Measurements from ENCODE around the gene OR4K13. TPM values are rescaled to one million over a fixed set of nuclear protein-coding genes. Genes with fewer than 3 reads are reported as not detected.

The OR4K13 gene, protein sequence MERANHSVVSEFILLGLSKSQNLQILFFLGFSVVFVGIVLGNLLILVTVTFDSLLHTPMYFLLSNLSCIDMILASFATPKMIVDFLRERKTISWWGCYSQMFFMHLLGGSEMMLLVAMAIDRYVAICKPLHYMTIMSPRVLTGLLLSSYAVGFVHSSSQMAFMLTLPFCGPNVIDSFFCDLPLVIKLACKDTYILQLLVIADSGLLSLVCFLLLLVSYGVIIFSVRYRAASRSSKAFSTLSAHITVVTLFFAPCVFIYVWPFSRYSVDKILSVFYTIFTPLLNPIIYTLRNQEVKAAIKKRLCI
- under 1 TPM in 2 of 10 donors, not detected in 8; 0.03 to 0.04 TPM for polyA plus RNA-seq (ENCODE audit: insufficient read length in 10 of 10)
- long read RNA-seq, donor 1 = 0 reads
- long read RNA-seq, donor 2 = 0 reads
- long read RNA-seq, donor 3 = 0 reads
- long read RNA-seq, donor 4 = 0 reads
- long read RNA-seq, donor 5 = 0 reads
- long read RNA-seq, donor 6 = 0 reads
- long read RNA-seq, donor 7 = 0 reads
- long read RNA-seq, donor 8 = 0 reads
- long read RNA-seq, donor 9 = 0 reads

- no peak for DNase-seq
These were observed at the start of gene OR4K13 for GRCh38 chr14:20035938-20036337. Gene OR4K13 (minus strand): TSS chr14:20036038. CDS start chr14:20034758, 1,280 bp downstream.

DNA sequence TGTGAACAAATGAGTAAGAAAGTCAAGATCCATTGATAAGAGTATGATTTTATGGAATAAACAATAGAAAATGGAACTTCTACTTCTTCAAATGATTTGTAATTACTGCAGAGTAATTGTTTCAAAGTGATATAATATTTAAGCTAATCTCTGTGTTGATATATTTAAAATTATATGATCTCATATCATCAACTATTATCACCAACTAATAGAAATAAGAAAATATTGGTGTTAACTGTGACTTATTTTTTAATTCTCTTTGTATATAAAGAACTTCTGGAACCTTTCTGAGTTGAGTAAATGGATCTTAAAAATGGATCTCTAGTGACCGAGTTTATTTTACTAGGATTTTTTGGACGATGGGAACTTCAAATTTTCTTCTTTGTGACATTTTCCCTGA is 23.9 kb upstream of the OR4K13 start, which contains the start of gene OR4L1:
OR4L1 (plus strand) TSS at position 301 of the 400 bp plus-strand sequence; CDS start at position 301, 0 bp downstream.
- DNase-seq = no peak

- no peak for DNase-seq
These were observed 12.4 kb upstream of the OR4K13 start for GRCh38 chr14:20048202-20048601.

DNA sequence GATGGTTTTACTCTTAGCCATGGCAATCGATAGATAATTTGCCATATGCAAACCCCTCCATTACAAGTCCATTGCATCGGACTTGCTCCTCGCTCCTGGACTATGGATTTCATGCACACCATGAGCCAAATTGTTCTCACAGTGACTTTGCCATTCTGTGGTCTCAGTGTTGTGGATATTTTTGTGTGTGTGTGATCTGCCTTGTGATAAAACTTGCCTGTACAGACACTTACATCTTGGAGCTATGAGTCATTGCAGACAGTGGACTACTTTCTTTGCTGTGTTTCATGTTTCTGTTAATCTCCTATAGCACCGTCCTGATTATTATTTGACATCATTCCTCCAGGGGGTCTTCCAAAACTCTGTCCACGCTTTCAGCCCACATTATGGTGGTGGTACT is 8.4 kb upstream of the OR4K13 start:
- DNase-seq = no peak

DNA sequence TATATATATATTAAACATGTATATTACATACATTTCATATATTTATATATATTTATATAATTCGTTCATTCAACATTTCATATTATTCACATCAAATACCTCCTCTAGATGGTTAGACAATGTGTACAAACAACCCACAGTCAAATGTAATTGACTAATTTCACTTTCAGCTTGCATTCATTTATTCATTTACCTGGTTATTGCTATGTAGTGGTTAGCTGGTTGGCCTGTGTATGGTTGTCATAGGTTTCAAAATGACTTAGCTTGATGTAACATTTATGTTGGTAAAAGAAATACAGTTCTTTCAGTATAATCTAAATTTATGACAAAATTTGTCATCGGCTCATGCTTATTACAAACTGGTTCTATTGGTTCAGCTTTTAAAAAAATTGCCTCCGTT is 389 bp downstream of the OR4K13 start:
- no peak for DNase-seq

GRCh38 chr14:20031058-20031457 is 4.8 kb downstream of the OR4K13 start:
- DNase-seq = no peak

- DNase-seq = no peak
These were observed 16.5 kb downstream of the OR4K13 start, which contains the start of gene OR4K14 for GRCh38 chr14:20019257-20019865. Gene OR4K14 (minus strand): TSS chr14:20019307. CDS start chr14:20015193, 4,114 bp downstream.

GRCh38 chr14:20008156-20008555 is 27.7 kb downstream of the OR4K13 start:
- DNase-seq = no peak

DNA sequence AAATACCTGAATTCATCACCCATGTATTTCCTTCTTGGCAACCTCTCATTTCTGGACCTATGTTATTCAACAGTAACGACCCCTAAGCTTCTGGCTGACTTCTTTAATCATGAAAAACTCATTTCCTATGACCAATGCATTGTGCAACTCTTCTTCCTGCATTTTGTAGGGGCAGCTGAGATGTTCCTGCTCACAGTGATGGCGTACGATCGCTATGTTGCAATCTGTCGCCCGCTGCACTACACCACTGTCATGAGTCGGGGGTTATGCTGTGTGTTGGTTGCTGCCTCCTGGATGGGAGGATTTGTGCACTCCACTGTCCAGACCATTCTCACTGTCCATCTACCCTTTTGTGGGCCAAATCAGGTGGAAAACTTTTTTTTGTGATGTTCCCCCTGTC is 33.5 kb downstream of the OR4K13 start:
- no peak for DNase-seq

- no peak for DNase-seq
These were observed 34.0 kb downstream of the OR4K13 start, which contains the start of gene OR4Q2 for GRCh38 chr14:20001863-20002262. Gene OR4Q2 (plus strand): TSS chr14:20002163.

GRCh38 chr14:19993438-19993837 is 42.4 kb downstream of the OR4K13 start:
- DNase-seq = no peak

Other genes with a start within 250 kb of the OR4K13 start
- not detected for gene OR4N2, start 232.3 kb downstream of the OR4K13 start, polyA plus RNA-seq (ENCODE audit: insufficient read length in 10 of 10)
- not detected for gene OR4K2, start 160.9 kb downstream of the OR4K13 start, polyA plus RNA-seq (ENCODE audit: insufficient read length in 10 of 10)
- gene OR4K5, start 115.4 kb downstream of the OR4K13 start, polyA plus RNA-seq (ENCODE audit: insufficient read length in 10 of 10) = not detected
- not detected for gene OR4K1, start 105.1 kb downstream of the OR4K13 start, polyA plus RNA-seq (ENCODE audit: insufficient read length in 10 of 10)
- gene OR4K15, start 60.4 kb downstream of the OR4K13 start, polyA plus RNA-seq (ENCODE audit: insufficient read length in 10 of 10) = not detected
- gene OR4Q2, start 33.9 kb downstream of the OR4K13 start, polyA plus RNA-seq (ENCODE audit: insufficient read length in 10 of 10) = not detected
- gene OR4K14, start 16.7 kb downstream of the OR4K13 start, polyA plus RNA-seq (ENCODE audit: insufficient read length in 10 of 10) = not detected
- not detected for gene OR4L1, start 24.0 kb upstream of the OR4K13 start, polyA plus RNA-seq (ENCODE audit: insufficient read length in 10 of 10)
- under 1 TPM in 7 of 10 donors, not detected in 3; 0.03 to 0.12 (median 0.05) TPM for gene OR4K17, start 74.7 kb upstream of the OR4K13 start, polyA plus RNA-seq (ENCODE audit: insufficient read length in 10 of 10)
- not detected for gene OR4N5, start 102.8 kb upstream of the OR4K13 start, polyA plus RNA-seq (ENCODE audit: insufficient read length in 10 of 10)
- not detected for gene OR11G2, start 154.9 kb upstream of the OR4K13 start, polyA plus RNA-seq (ENCODE audit: insufficient read length in 10 of 10)
- gene OR11H6, start 187.7 kb upstream of the OR4K13 start, polyA plus RNA-seq (ENCODE audit: insufficient read length in 10 of 10) = not detected
- gene OR11H7, start 192.9 kb upstream of the OR4K13 start, polyA plus RNA-seq (ENCODE audit: insufficient read length in 10 of 10) = under 1 TPM in 5 of 10 donors, not detected in 5; 0.13 to 0.68 (median 0.30) TPM
- gene OR11H4, start 203.2 kb upstream of the OR4K13 start, polyA plus RNA-seq (ENCODE audit: insufficient read length in 10 of 10) = not detected

Data from muscle of back (tissue), 13 donors.